UCSD-AML1 (cell line): Measurements from ENCODE around the gene IP6K3.

Experiments used
- DNase-seq: peaks from one replicate; lab custom pipeline; 2025; ENCODE audit not compliant: unreplicated experiment; lab: John Stamatoyannopoulos, UW

Gene IP6K3

GRCh38 chr6:33742092-33742491 is 4.6 kb downstream of the IP6K3 start:
- no peak for DNase-seq

- DNase-seq = no peak
Observed at GRCh38 chr6:33740794-33741193, 5.9 kb downstream of the IP6K3 start.

- DNase-seq = no peak
Observed at GRCh38 chr6:33740204-33740608, 6.5 kb downstream of the IP6K3 start.

- no peak for DNase-seq
Observed at GRCh38 chr6:33739571-33739970, 7.1 kb downstream of the IP6K3 start.

- no peak for DNase-seq
Observed at GRCh38 chr6:33738879-33739278, 7.8 kb downstream of the IP6K3 start.

- DNase-seq = no peak
Observed at GRCh38 chr6:33738153-33738552, 8.6 kb downstream of the IP6K3 start.

GRCh38 chr6:33737267-33738026 is 9.3 kb downstream of the IP6K3 start:
- DNase-seq = no peak

- no peak for DNase-seq
Observed at GRCh38 chr6:33735216-33735615, 11.5 kb downstream of the IP6K3 start.

- DNase-seq = no peak
Observed at GRCh38 chr6:33733709-33734007, 13.0 kb downstream of the IP6K3 start.

GRCh38 chr6:33732817-33733708 is 13.6 kb downstream of the IP6K3 start:
- DNase-seq = no peak

GRCh38 chr6:33732385-33732784 is 14.3 kb downstream of the IP6K3 start:
- DNase-seq = no peak

- no peak for DNase-seq
Observed at GRCh38 chr6:33731751-33732282, 14.9 kb downstream of the IP6K3 start.

GRCh38 chr6:33731035-33731434 is 15.7 kb downstream of the IP6K3 start:
- no peak for DNase-seq

GRCh38 chr6:33730611-33731010 is 16.1 kb downstream of the IP6K3 start:
- DNase-seq = no peak

GRCh38 chr6:33729059-33729458 is 17.6 kb downstream of the IP6K3 start:
- no peak for DNase-seq

- DNase-seq = no peak
Observed at GRCh38 chr6:33728438-33728837, 18.3 kb downstream of the IP6K3 start.

GRCh38 chr6:33727932-33728331 is 18.8 kb downstream of the IP6K3 start:
- no peak for DNase-seq

GRCh38 chr6:33727126-33727525 is 19.6 kb downstream of the IP6K3 start:
- no peak for DNase-seq

GRCh38 chr6:33726696-33727095 is 20.0 kb downstream of the IP6K3 start:
- no peak for DNase-seq

GRCh38 chr6:33725891-33726673 is 20.6 kb downstream of the IP6K3 start:
- no peak for DNase-seq

GRCh38 chr6:33725222-33725621 is 21.5 kb downstream of the IP6K3 start:
- no peak for DNase-seq
